Measurements from ENCODE around the gene ESR1. TPM values are rescaled to one million over a fixed set of nuclear protein-coding genes. Genes with fewer than 3 reads are reported as not detected.

Gene ESR1
- total RNA-seq, 1 donor from 2014 or later = not detected

DNA sequence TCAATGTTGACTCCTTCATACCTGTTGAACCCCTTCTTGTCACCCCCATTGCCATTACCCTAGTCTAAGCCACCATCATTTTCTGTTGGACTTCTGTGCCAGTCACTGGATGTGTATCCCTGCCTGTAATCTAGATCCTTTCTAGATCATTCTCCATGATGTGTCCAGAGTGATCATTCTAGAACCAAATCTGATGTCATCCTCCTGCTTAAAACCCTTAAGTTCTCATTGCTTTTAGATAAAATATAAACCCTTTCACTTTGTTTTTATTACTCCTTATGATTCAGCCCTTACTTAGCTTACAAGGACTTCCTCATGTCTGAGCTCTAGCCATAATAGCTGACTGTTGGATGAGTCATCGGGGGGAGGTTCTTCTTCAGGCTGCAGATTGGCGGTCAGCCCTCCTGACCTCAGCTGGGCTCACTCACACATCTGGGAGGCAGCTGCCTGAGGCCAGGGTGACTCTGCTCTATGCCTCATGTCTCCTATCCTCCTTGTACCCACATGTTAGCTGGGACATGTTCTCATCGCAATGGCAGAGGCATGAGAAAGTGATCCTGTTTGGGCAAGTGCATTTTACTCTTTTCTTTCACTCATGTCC lies 287.6 kb downstream of the ESR1 start:
- TF ChIP-seq EZH2phosphoT487 (IDR thresholded peaks at IDR 0.05) = no peak
- TF ChIP-seq, protein P1, sequence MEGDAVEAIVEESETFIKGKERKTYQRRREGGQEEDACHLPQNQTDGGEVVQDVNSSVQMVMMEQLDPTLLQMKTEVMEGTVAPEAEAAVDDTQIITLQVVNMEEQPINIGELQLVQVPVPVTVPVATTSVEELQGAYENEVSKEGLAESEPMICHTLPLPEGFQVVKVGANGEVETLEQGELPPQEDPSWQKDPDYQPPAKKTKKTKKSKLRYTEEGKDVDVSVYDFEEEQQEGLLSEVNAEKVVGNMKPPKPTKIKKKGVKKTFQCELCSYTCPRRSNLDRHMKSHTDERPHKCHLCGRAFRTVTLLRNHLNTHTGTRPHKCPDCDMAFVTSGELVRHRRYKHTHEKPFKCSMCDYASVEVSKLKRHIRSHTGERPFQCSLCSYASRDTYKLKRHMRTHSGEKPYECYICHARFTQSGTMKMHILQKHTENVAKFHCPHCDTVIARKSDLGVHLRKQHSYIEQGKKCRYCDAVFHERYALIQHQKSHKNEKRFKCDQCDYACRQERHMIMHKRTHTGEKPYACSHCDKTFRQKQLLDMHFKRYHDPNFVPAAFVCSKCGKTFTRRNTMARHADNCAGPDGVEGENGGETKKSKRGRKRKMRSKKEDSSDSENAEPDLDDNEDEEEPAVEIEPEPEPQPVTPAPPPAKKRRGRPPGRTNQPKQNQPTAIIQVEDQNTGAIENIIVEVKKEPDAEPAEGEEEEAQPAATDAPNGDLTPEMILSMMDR (IDR thresholded peaks at IDR 0.05) = no peak
- no peak for TF ChIP-seq EZH2 (IDR thresholded peaks at IDR 0.05)
- no peak overlapping the region for H3K4me3 Mint-ChIP-seq
- peaks cover 5% of the 10 kb centered on the region for H3K4me1 Mint-ChIP-seq
- Histone ChIP-seq H3F3A (ENCODE audit: low read depth) (no peaks in the 10 kb centered on the region), H3K79me2 (ENCODE audit: low read depth) (no peaks in the 10 kb centered on the region), H3K4me3 (no peak overlapping the region), H3K36me3 (no peaks in the 10 kb centered on the region), H4K20me1 (ENCODE audit: low read depth) (no peaks in the 10 kb centered on the region), H3K4me2 (no peak overlapping the region), H3K4me1 (no peaks in the 10 kb centered on the region), H3K9ac (no peak overlapping the region), H3K27ac (no peak overlapping the region), H3K27me3 (no peaks in the 10 kb centered on the region), H3K9me3 (ENCODE audit: low read depth) (no peaks in the 10 kb centered on the region), H2AFZ (replicated peaks) (no peak overlapping the region)
- H3K27ac Mint-ChIP-seq = no peak overlapping the region
- H3K36me3 Mint-ChIP-seq = no peaks in the 10 kb centered on the region
- H3K9me3 Mint-ChIP-seq = no peaks in the 10 kb centered on the region
- no peak for DNase-seq (ENCODE audit: low spot score)
- no peaks in the 10 kb centered on the region for H3K27me3 Mint-ChIP-seq (ENCODE audit: insufficient read depth, low read depth)

DNA sequence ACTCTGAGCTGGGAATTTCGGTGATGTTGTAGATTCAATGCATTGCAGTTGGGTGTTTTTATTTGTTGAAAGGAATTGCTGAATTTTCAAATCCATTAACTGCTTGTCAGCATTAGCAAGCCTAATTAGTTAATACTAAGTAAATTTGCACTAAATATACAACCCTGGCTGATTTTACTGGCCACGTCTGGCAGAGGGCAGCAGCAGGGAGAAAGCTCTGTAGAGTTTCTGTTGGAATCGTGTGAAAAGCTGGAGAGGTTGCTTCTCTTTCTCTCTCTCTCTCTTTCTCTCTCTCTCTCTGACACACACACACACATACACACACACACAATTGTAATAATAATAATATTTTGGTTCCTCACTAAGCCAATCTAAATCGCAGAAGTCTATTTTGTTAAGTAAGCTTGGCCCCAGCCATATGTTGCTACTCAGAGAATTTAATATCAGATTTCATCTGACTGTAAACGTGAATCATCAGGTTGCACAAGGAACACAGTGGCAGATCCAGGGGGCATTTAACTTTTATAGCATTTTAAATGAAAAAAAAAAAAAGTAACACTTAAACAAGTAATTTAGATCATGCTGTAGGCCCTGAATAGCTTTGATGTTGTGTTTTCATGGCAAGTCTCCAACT lies 289.5 kb downstream of the ESR1 start:
- no peaks in the 10 kb centered on the region for H4K20me1 ChIP-seq (ENCODE audit: low read depth)
- Mint-ChIP-seq H3K36me3 (no peaks in the 10 kb centered on the region), H3K27ac (no peak overlapping the region), H3K4me3 (no peak overlapping the region), H3K4me1 (peaks cover 11% of the 10 kb centered on the region), H3K27me3 (ENCODE audit: insufficient read depth, low read depth) (no peaks in the 10 kb centered on the region), H3K9me3 (no peaks in the 10 kb centered on the region)
- no peak overlapping the region for H3K4me3 ChIP-seq
- no peak overlapping the region for H3K4me2 ChIP-seq
- H2AFZ ChIP-seq (replicated peaks) = no peak overlapping the region
- no peaks in the 10 kb centered on the region for H3K9me3 ChIP-seq (ENCODE audit: low read depth)
- no peaks in the 10 kb centered on the region for H3K27me3 ChIP-seq
- H3K9ac ChIP-seq = no peak overlapping the region
- H3K4me1 ChIP-seq = peaks cover 4% of the 10 kb centered on the region
- DNase-seq (ENCODE audit: low spot score) = no peak
- no peak overlapping the region for H3K27ac ChIP-seq
- H3K36me3 ChIP-seq = no peaks in the 10 kb centered on the region
- TF ChIP-seq, protein P1 (IDR thresholded peaks at IDR 0.05) = no peak
- TF ChIP-seq EZH2phosphoT487 (IDR thresholded peaks at IDR 0.05) (no peak), EZH2 (IDR thresholded peaks at IDR 0.05) (no peak)
- H3F3A ChIP-seq (ENCODE audit: low read depth) = no peaks in the 10 kb centered on the region
- H3K79me2 ChIP-seq (ENCODE audit: low read depth) = no peaks in the 10 kb centered on the region

DNA sequence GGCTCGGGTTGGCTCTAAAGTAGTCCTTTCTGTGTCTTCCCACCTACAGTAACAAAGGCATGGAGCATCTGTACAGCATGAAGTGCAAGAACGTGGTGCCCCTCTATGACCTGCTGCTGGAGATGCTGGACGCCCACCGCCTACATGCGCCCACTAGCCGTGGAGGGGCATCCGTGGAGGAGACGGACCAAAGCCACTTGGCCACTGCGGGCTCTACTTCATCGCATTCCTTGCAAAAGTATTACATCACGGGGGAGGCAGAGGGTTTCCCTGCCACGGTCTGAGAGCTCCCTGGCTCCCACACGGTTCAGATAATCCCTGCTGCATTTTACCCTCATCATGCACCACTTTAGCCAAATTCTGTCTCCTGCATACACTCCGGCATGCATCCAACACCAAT lies 291.2 kb downstream of the ESR1 start:
- H3K4me3 ChIP-seq = no peak overlapping the region
- H2AFZ ChIP-seq (replicated peaks) = no peak overlapping the region
- no peaks in the 10 kb centered on the region for H3K9me3 Mint-ChIP-seq
- no peaks in the 10 kb centered on the region for H3K36me3 ChIP-seq
- no peak overlapping the region for H3K4me3 Mint-ChIP-seq
- no peaks in the 10 kb centered on the region for H3F3A ChIP-seq (ENCODE audit: low read depth)
- TF ChIP-seq EZH2phosphoT487 (IDR thresholded peaks at IDR 0.05) = no peak
- no peak for TF ChIP-seq EZH2 (IDR thresholded peaks at IDR 0.05)
- TF ChIP-seq, protein P1 (IDR thresholded peaks at IDR 0.05) = no peak
- no peaks in the 10 kb centered on the region for H3K27me3 ChIP-seq
- peaks cover 4% of the 10 kb centered on the region for H3K4me1 ChIP-seq
- no peaks in the 10 kb centered on the region for H3K9me3 ChIP-seq (ENCODE audit: low read depth)
- H3K9ac ChIP-seq = no peak overlapping the region
- no peak for DNase-seq (ENCODE audit: low spot score)
- H3K4me1 Mint-ChIP-seq = peaks cover 11% of the 10 kb centered on the region
- H3K4me2 ChIP-seq = no peak overlapping the region
- H4K20me1 ChIP-seq (ENCODE audit: low read depth) = no peaks in the 10 kb centered on the region
- no peaks in the 10 kb centered on the region for H3K79me2 ChIP-seq (ENCODE audit: low read depth)
- H3K27ac Mint-ChIP-seq = no peak overlapping the region
- no peaks in the 10 kb centered on the region for H3K36me3 Mint-ChIP-seq
- H3K27ac ChIP-seq = no peak overlapping the region
- no peaks in the 10 kb centered on the region for H3K27me3 Mint-ChIP-seq (ENCODE audit: insufficient read depth, low read depth)
